HG02885 (cell line): ENCODE data around the gene KLHL2.
"Not testable (repeated sequence)": the region's sequence is repeated elsewhere in the genome, so short reads cannot be mapped to it uniquely, and the experiment has no call there.

ENCODE experiments used
- ATAC-seq: cut with Tn5 transposase; IDR thresholded peaks from one replicate; pipeline ENCODE4 v1.9.1; 2021; ENCODE audit warnings: mild to moderate bottlenecking; ENCODE audit not compliant: unreplicated experiment, poor library complexity

KLHL2 gene

DNA sequence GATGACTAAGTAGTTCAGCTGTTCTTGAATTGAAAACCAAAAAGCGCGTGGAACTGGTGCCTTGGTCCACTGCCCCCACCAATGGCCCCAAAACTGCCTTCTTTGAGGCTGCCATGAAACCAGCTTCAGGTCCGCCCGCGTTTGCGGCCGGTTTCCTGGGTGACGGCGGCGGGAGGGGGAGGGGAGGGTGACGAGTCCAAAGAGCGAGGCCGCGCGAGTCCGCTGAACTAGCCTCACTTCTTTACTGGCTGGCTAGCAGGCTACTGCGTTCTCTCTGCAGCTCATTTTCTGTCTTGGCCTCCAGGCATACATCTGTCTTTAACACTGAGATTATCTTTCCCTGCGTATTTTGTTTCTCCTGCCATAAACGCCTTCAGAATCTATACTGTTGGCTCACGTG lies 72.2 kb downstream of the KLHL2 start:
- ATAC-seq, result not testable (repeated sequence)

DNA sequence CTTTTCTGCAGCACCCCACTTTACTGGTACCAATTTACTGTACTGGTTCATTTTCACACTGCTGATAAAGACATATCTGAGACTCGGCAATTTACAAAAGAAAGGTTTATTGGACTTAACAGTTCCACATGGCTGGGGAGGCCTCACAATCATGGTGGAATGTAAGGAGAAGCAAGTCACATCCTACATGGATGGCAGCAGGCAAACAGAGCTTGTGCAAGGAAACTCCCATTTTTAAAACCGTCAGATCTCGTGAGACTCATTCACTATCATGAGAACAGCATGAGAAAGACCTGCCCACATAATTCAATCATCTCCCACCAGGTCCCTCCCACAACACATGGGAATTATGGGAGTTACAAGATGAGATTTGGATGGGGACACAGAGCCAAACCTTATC lies 77.3 kb downstream of the KLHL2 start:
- not testable (repeated sequence) for ATAC-seq

DNA sequence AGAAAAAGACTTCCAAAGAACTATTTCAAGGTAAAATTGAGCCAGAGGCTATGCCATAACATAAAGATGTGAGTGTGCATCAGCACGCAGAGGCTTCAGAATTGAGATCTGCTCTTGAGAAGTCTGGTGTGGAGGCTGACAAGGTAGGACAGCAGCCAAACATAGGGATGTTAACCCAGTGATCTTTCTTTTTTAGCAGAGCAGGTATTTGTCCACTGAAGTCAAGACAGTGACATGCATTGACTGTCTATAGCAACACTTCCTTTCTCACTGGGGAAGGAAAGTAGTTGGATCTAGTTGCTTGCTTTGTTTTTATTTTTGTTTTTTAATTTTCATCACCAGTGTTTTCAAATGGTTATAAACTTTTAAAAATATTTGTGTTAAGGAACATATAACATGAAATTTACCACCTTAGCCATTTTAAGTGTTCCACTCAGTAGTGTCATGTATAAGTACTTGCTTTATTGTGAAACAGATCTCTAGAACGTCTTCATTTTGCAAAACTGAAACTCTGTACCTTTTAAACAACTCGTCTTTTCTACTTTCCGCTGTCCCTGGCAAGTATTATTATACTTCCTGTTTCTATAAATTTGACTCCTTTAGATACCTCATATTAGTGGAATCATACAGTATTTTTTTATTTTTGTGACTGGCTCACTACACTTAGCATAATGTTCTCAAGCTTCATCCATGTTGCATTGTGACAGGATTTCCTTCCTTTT lies 79.4 kb downstream of the KLHL2 start:
- peak; percentile 81 for ATAC-seq

DNA sequence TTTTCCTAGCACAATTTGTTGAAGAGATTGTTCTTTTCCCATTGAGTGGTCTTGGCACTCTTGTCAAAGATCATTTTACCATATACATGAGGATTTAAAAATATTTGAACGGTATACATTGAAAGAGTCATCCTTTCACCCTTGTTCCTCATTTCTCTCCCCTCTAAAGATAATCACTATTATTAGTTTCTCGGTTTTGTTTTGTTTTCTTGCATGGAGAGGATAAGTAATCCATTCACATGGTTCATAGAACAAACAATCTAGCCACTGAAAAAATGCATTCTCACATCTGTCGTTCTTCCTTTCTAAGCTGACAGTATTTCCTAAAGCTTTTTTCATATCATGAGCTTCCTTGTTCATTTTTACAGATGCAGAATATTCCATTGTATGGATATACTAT lies 80.9 kb downstream of the KLHL2 start:
- peak; percentile 36 for ATAC-seq

DNA sequence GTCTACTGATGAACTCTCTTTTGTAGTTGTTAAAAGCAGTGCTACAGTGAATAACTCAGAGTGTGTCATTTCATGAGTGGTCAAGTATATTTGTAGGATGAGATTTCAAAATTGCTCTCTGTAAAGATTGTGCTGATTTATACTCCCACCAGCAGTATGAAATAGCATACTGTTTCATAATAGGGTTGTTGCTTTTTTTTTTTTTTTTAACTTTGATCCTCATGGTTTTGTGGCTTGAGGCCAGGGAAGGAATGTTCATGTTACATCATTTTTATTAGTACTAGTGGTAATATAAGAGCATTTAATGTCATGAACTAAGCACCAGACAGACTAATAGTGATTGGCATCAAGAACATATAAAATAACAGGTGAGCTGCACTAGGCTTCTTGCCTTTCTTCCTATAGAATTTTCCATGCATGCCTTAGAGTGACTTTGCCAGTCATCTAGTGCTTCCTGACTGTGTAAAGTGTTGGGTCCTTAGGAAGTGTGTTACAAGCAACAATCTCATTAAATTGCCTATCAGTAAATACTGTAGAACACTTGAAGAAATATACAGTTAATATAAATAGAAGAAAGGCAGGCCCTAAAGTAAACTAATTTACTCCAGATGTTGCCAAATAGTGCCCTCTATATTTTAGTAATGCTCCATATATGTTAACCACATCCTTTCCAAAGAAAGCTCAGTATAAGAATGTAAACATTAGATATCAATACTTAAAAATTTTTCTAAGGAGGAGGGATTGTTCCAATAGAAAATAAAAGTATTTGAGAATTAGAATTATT lies 81.5 kb downstream of the KLHL2 start:
- ATAC-seq, result peak; percentile 13

DNA sequence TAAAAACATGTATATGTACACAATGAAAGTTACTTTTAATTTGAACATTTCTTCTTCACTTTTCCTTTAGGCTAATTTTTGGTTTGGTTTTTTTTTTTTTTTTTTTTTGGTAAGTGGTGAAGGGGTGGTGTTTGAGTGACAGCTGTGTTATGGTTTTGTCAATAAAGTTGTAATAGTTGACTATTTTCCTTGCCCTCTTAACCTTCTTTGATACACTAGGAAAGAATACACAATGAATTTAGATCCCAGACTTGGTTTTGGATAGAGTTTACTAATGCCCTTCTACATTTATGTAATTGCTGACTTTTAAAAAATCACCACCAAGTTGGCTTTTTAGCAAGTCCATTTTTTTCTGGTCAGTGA lies 82.0 kb downstream of the KLHL2 start:
- no peak for ATAC-seq

DNA sequence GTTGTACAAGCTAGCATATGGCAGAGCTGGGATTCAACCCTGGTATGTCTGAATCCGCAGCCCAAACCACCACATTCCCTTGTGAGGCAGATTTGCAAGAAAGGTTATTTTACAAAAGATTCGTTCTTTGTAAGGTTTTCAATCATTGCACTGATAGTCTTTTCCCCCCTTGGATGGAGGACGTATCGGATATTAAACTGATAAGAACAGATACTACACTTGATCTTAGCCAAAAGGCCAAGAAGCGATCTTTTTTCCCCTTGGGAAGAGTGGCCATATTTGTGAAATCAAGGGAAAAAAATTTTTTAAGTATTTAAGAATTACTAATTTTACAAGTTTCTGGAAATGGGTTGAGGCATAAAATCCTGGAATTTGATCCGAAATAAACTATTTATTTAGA lies 85.7 kb downstream of the KLHL2 start:
- no peak for ATAC-seq

DNA sequence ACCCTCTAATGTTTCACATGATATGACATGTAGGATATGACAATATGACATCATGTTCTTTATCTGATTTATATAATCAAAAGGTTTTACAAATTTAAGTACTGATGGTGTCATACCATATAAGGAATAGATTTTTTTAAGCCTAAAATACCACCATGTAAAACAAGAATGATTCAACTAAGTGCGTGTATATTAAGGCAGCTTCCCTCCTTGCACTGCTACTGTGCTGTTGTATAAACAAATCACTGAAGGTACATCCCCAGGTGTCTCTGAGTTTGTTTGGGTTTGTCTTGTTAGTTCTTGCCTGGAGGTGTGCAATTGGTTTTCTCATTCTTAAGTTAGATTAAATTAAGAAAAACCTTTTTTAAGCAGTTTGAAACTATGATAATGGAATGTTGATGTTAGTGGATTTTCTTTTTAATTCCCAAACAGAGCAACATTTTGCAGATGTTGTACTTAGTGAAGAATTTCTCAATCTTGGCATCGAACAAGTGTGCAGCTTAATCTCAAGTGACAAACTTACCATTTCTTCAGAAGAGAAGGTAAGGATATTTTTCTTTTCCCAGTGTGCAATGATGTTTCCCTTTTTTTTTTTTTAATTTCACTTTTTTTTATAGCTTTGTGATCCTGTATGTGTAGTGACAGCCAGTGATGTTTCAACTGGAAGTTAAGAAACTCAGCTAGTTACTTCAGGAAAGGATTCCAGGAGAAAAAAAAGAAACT lies 86.7 kb downstream of the KLHL2 start:
- ATAC-seq, result no peak

DNA sequence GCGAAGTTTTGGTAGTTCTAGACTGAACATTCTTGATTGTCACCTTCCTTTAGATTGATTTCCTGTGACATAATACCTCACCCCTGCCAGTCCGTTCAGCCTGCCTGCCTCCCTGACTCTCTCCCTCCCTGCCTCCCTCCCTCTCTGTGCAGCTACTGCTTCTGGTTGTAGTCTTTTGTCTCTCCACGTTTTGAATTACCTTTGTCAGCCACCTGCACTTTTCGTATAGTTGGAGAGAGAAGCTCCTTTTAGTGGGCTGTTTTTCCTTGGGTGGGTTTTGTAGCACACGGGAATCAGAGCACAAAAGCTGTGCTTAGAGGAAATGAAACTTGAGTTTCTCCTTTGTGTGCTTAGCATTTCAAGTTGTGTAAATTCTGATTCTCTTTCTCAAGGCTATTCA lies 87.5 kb downstream of the KLHL2 start:
- peak; percentile 96 for ATAC-seq

DNA sequence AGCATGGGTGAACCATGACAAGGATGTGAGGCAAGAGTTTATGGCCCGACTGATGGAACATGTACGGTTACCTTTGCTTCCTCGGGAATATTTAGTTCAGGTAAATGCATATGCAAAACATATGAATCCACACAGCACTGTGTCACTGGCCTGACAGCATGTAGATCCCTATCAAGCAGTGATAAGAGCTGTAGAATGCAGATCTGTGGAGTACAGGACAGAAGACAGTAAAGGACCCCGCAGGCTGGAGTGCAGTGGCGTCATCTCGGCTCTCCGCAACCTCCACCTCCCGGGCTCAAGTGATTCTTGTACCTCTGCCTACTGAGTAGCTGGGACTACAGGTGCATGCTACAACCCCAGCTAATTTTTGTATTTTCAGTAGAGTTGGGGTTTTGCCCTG lies 90.3 kb downstream of the KLHL2 start:
- no peak for ATAC-seq

DNA sequence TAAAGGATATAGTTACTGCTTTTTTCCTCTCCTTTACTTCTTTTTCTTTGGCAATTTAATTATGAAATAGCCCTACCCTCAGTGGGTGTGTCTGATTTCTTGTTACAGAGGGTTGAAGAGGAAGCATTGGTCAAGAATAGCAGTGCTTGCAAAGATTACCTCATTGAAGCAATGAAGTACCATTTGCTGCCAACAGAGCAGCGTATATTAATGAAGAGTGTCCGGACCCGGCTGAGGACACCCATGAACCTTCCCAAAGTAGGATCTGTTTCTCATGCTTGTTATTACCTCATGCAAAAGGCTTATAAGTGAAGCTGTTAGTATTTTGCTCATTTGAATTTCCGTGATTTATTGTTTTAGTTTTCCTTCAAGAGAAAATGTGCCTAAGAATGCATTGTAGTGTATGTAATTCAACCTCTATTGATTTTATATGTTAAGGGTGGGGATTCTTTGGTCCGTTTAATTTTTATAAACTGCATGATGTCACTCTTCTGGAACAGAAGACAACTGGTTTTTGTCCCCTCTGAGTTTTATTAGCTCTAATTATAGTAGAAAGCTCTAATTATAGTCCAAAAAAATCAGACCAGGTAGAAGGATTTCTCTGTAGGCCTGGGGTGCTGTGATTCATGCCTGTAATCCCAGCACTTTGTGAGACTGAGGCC lies 92.2 kb downstream of the KLHL2 start:
- ATAC-seq, result no peak

DNA sequence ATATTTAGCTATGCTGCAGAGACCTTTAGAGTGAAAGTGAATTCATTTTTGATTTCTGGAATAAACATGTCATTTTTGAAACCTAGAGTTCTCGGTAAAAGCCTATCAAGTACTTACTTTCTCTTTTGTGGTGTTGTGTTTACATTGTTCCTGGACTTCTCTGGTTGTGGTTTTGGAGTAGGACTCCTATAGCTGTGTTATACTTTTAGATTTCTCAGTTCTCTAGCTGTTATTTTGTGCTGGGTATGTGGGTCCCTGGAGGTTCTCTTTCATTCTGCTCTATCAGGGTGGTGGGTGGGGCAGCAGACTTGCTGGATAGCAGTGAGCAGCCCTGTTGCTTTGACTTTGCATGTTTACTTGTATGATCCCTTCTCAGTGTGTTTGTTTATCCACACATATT lies 94.5 kb downstream of the KLHL2 start:
- peak; percentile 92 for ATAC-seq

DNA sequence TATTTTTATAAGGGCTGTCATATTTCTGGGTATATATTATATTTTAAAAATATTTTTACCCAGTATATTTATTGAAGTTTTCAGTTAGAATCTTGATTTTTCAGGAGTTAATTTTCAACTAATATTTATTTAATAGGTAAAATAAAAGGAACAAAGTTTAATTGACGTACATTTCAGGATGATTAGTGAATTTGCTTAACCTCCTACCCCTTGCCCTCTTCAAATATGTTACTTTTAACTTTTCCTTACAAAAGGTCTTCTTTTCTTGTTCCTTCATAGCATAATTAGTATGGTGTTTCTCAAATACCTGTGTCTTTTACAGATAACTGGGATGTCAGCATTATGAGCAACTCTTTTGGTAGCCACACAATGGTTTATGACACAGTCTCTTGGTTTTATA lies 95.3 kb downstream of the KLHL2 start:
- ATAC-seq, result no peak

DNA sequence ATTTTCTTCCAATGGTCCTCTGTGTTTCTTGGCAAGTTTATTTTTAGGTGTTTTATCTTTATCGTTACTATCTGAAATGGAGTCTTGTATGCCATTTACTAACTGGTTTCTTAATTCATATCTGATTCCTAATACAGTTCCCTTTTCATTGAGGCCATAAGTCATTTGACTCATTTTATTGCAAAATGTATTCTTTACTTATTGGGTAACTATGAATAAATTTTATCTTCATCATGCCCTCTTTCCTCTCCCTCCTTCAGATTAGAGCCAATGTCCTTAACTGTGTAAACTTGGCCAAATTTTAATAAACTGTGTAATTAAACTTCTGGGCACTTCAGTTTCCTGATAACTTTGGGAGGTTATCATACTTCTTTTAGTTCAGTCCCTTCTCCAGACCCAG lies 100.8 kb downstream of the KLHL2 start:
- no peak for ATAC-seq

DNA sequence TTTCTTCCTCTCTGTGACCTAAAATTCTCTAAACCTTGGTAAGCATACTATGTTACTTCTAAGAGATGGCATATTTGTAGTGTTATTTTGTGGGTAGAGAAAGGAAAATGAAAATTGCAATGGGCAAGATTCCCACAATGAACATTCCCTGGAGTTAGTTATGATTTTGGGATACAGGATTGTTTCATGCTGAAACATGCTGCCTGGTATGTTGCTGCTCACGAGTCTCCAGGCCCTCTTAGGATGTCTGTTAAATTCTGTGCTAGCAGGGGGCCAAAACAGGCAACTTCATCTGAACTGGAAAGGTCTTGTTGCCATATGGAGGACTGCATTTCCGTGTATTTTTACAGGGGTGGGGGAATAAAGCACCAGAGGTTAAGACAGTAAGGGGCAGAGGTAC lies 101.2 kb downstream of the KLHL2 start:
- ATAC-seq, result no peak

DNA sequence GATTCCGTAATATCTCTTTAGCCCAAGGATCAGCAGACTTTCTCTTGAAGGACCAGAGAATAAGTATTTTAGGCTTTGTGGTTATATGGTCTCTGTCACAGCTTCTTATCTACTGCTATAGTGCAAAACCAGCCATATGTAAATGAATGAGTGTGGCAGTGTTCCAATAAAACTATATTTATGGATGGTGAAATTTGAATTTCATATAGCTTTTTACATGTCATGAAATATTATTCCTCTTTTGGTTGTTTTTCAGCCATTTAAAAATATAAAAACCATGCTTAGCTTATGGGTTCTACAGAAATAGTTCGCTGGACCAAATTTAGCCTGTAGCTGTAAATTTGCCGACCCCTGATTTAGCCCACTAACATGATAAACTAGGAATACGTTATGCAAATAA lies 102.1 kb downstream of the KLHL2 start:
- no peak for ATAC-seq

DNA sequence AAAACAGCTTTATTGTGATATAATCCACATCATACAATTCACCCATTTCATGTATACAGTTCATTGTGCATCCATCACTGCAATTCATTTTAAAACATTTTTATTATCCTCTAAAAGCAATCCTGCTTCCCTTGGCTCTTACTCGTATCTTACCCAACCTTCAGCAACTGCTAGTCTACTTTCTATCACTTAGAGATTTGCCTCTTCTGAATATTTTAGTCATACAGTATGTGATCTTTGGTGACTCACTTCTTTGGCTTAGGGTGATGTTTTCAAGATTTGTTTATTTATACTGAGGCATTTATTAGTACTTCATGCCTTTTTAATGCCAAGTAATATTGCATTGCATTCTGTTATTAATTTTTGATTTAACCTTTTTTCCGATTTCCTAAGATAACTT lies 105.1 kb downstream of the KLHL2 start:
- no peak for ATAC-seq

DNA sequence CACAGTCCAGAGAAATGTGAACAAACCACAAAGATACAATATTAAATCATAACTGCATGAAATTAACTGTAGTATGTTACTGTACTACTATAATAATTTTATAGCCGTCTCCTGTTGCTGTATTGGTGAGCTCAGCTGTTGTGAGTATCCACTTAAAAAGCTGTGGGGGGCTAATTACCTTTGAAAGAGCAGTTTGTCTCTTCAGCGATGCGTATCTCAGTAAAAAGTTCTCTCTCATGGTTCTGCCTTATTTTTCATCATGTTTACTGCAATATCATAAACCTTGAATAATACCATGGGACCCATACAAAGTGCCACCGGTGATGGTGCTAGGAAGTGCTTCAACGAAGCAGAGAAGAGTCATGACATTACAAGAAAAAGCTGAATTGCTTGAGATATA lies 111.7 kb downstream of the KLHL2 start:
- no peak for ATAC-seq

DNA sequence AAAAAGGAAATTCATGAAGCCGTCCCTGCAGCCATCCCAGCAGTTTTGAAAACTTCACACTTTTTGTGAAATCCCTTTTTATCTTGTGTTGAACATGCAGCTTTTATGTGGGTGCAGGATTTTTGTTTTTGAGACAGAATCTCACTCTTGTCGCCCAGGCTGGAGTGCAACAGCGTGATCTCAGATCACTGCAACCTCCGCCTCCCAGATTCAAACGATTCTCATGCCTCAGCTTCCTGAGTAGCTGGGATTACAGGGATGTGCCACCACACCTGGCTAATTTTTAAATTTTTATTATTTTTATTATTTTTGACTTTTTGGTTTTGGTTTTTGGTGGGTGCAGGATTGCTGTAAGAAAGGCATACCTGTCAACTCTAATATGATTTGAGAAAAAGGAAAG lies 112.1 kb downstream of the KLHL2 start:
- ATAC-seq, result no peak

DNA sequence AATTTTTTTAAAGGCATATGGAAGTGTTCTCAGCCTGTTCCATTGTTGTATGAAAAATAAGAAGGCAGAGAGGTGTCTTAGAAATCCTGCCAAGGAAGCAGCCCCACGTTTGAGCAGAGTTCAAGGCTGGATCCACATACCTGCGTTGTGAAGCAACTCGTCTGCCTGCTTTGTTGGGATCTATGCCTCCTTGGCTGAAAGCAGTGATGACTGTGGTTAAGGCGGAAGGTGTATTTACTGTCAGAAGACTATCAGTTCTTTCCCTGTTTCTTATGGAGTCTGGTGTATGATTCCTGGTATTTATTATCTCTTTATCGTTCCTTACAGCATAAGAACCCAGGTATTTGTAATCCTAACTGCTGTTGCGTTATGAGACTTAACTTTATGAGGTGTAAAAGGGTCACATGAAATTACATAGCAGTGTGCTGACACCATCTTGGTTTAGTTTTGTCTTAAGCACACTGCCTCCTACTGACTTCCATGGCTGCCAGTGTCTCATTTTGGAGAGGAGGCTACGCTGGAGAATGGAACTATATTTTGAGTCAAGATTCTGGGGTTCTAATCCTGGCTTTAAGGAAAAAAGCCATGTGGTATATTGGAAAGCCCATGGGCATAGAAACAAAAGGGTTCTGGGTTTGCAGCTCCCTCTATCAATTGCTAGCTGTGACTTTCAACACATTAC lies 117.0 kb downstream of the KLHL2 start:
- no peak for ATAC-seq
